ENCODE results near the gene FGD6.

Gene FGD6

DNA sequence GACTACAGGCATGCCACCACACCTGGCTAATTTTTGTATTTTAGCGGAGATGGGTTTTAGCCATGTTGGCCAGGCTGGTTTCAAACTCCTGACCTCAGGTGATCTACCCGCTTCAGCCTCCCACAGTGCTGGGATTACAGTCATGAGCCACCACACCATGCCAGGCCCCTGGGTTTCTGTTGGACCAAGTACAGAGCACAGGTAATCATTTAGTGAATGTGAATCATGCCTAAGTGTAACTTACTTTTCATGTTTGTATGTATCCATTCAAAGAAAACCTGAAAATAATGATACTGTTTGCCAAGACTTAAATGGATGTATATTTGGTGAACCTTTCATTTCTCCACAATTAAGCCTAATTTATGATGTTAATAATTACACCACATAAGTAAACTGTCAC is 65.9 kb downstream of the FGD6 start:
- H4K91ac ChIP-seq (ENCODE audit: low read depth, low read length, poor library complexity): no peak overlapping the region
- no peak overlapping the region for H2AK5ac ChIP-seq (ENCODE audit: low read depth, low read length)
- no peak overlapping the region for H3K4me2 ChIP-seq (ENCODE audit: insufficient read depth, low read length, poor library complexity, severe bottlenecking)
- no peak overlapping the region for H3K14ac ChIP-seq (ENCODE audit: low read length)
- H2BK12ac ChIP-seq (ENCODE audit: low read length): no peak overlapping the region
- H3K23ac ChIP-seq (ENCODE audit: low read depth, low read length, poor library complexity): no peak overlapping the region
- H3K79me1 ChIP-seq (ENCODE audit: low read depth, low read length): no peaks in the 10 kb centered on the region
- no CpG with 5 or more reads among the region's 2 CpGs for WGBS, 2 donors (ENCODE audit: extremely low coverage in 2 of 2, insufficient read length in 2 of 2, insufficient replicate concordance in 1 of 2)
- DNase-seq (ENCODE audit: low spot score): no peak
- no peak overlapping the region for H4K8ac ChIP-seq (ENCODE audit: low read depth, low read length)
- no peak overlapping the region for H3K9ac ChIP-seq (ENCODE audit: low read depth, low read length, poor library complexity)
- H3K4me1 ChIP-seq (ENCODE audit: control insufficient read depth in 2 of 2, insufficient read depth in 1 of 2, low read depth in 1 of 2, low read length in 2 of 2): peaks cover 5 to 17% of the 10 kb centered on the region in 2 donors
- H3K4me3 ChIP-seq (ENCODE audit: low read length in 2 of 2): no peak overlapping the region
- no peak overlapping the region for H2AFZ ChIP-seq (ENCODE audit: low read length)
- H3K27me3 ChIP-seq (ENCODE audit: control insufficient read depth in 3 of 3, insufficient read depth in 3 of 3, low read depth in 1 of 3, low read length in 3 of 3): no peaks in the 10 kb centered on the region
- H3K27ac ChIP-seq (replicated peaks; ENCODE audit: low read length): no peak overlapping the region
- H2BK120ac ChIP-seq (ENCODE audit: low read depth, low read length): no peak overlapping the region
- H3K4ac ChIP-seq (ENCODE audit: low read length): no peak overlapping the region
- H2BK5ac ChIP-seq (ENCODE audit: low read length): no peak overlapping the region
- H3K9me3 ChIP-seq (replicated peaks in 1 of 2; ENCODE audit: control insufficient read depth in 2 of 2, insufficient read depth in 1 of 2, low read depth in 1 of 2, low read length in 2 of 2): no peaks in the 10 kb centered on the region
- H3K18ac ChIP-seq (ENCODE audit: low read length): no peak overlapping the region
- H3K36me3 ChIP-seq (replicated peaks in 1 of 2; ENCODE audit: control insufficient read depth in 2 of 2, insufficient read depth in 2 of 2, low read length in 2 of 2): peaks cover 2 to 25% of the 10 kb centered on the region in 2 donors
- no peak overlapping the region for H2BK15ac ChIP-seq (ENCODE audit: low read length)

DNA sequence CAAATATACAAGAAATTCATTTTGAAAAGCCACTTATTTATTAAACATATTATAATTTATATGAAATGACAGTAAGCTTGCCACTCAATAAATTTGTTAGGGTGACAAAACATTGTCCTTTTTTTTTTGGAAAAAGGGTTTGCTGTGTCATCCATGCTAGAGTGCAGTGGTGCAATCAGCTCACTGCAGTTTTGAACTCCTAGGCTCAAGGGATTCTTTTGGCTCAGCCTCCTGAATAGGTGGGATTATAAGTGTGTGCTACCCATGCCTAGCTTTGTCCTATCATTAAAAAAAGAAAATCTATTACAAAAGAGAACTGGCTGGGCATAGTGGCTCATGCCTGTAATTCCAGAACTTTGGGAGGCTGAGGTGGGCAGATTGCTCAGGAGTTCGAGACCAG is 66.8 kb downstream of the FGD6 start:
- Histone ChIP-seq H2BK12ac (ENCODE audit: low read length) (no peak overlapping the region), H3K4me1 (ENCODE audit: control insufficient read depth in 2 of 2, insufficient read depth in 1 of 2, low read depth in 1 of 2, low read length in 2 of 2) (peaks cover 5 to 19% of the 10 kb centered on the region in 2 donors), H3K36me3 (replicated peaks in 1 of 2; ENCODE audit: control insufficient read depth in 2 of 2, insufficient read depth in 2 of 2, low read length in 2 of 2) (peaks cover 2 to 28% of the 10 kb centered on the region in 2 donors), H2AK5ac (ENCODE audit: low read depth, low read length) (no peak overlapping the region), H4K91ac (ENCODE audit: low read depth, low read length, poor library complexity) (no peak overlapping the region), H3K79me1 (ENCODE audit: low read depth, low read length) (no peaks in the 10 kb centered on the region), H2BK5ac (ENCODE audit: low read length) (no peak overlapping the region), H3K27ac (replicated peaks; ENCODE audit: low read length) (no peak overlapping the region), H2BK120ac (ENCODE audit: low read depth, low read length) (no peak overlapping the region), H3K18ac (ENCODE audit: low read length) (no peak overlapping the region), H2BK15ac (ENCODE audit: low read length) (no peak overlapping the region), H3K23ac (ENCODE audit: low read depth, low read length, poor library complexity) (no peak overlapping the region), H3K14ac (ENCODE audit: low read length) (no peak overlapping the region), H3K4me3 (ENCODE audit: low read length in 2 of 2) (no peak overlapping the region), H3K4ac (ENCODE audit: low read length) (no peak overlapping the region), H4K8ac (ENCODE audit: low read depth, low read length) (no peak overlapping the region), H3K9ac (ENCODE audit: low read depth, low read length, poor library complexity) (no peak overlapping the region), H2AFZ (ENCODE audit: low read length) (no peak overlapping the region), H3K4me2 (ENCODE audit: insufficient read depth, low read length, poor library complexity, severe bottlenecking) (no peak overlapping the region), H3K27me3 (ENCODE audit: control insufficient read depth in 3 of 3, insufficient read depth in 3 of 3, low read depth in 1 of 3, low read length in 3 of 3) (no peaks in the 10 kb centered on the region), H3K9me3 (replicated peaks in 1 of 2; ENCODE audit: control insufficient read depth in 2 of 2, insufficient read depth in 1 of 2, low read depth in 1 of 2, low read length in 2 of 2) (no peaks in the 10 kb centered on the region)
- DNase-seq (ENCODE audit: low spot score): no peak
- WGBS, 2 donors (ENCODE audit: extremely low coverage in 2 of 2, insufficient read length in 2 of 2, insufficient replicate concordance in 1 of 2): no CpG with 5 or more reads among the region's 1 CpG

DNA sequence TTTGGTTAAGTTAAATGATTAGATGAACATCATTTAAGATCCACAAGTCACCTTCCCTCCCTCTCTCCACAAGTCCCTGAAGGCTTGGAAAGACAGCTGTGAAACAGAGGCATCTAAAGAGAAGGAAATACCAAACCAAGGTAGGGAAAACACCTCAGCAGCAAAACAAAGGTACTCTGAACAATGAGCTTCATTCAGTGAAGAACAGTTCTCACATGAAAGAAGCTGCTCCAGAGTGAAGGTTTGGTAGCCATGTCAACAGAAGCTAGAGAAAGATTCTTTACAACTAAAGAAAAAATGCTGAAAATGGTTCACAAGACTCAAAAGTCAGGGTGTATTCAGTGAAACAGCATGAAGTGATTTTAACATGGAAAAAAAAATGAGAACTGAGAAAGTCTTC is 69.4 kb downstream of the FGD6 start:
- Histone ChIP-seq H4K8ac (ENCODE audit: low read depth, low read length) (no peak overlapping the region), H3K79me1 (ENCODE audit: low read depth, low read length) (no peaks in the 10 kb centered on the region), H2AK5ac (ENCODE audit: low read depth, low read length) (no peak overlapping the region), H3K27me3 (ENCODE audit: control insufficient read depth in 3 of 3, insufficient read depth in 3 of 3, low read depth in 1 of 3, low read length in 3 of 3) (no peaks in the 10 kb centered on the region), H3K18ac (ENCODE audit: low read length) (no peak overlapping the region), H3K14ac (ENCODE audit: low read length) (no peak overlapping the region), H3K9me3 (replicated peaks in 1 of 2; ENCODE audit: control insufficient read depth in 2 of 2, insufficient read depth in 1 of 2, low read depth in 1 of 2, low read length in 2 of 2) (no peaks in the 10 kb centered on the region), H4K91ac (ENCODE audit: low read depth, low read length, poor library complexity) (no peak overlapping the region), H3K4me3 (ENCODE audit: low read length in 2 of 2) (no peak overlapping the region), H2AFZ (ENCODE audit: low read length) (no peak overlapping the region), H3K36me3 (replicated peaks in 1 of 2; ENCODE audit: control insufficient read depth in 2 of 2, insufficient read depth in 2 of 2, low read length in 2 of 2) (peaks cover 0 to 25% of the 10 kb centered on the region in 2 donors), H2BK12ac (ENCODE audit: low read length) (no peak overlapping the region), H3K4me2 (ENCODE audit: insufficient read depth, low read length, poor library complexity, severe bottlenecking) (no peak overlapping the region), H3K23ac (ENCODE audit: low read depth, low read length, poor library complexity) (no peak overlapping the region), H3K4me1 (ENCODE audit: control insufficient read depth in 2 of 2, insufficient read depth in 1 of 2, low read depth in 1 of 2, low read length in 2 of 2) (peaks cover 5 to 28% of the 10 kb centered on the region in 2 donors), H3K27ac (replicated peaks; ENCODE audit: low read length) (peak overlapping the region; percentile 25), H3K9ac (ENCODE audit: low read depth, low read length, poor library complexity) (no peak overlapping the region), H2BK5ac (ENCODE audit: low read length) (no peak overlapping the region), H2BK15ac (ENCODE audit: low read length) (no peak overlapping the region), H2BK120ac (ENCODE audit: low read depth, low read length) (no peak overlapping the region), H3K4ac (ENCODE audit: low read length) (no peak overlapping the region)
- no peak for DNase-seq (ENCODE audit: low spot score)

DNA sequence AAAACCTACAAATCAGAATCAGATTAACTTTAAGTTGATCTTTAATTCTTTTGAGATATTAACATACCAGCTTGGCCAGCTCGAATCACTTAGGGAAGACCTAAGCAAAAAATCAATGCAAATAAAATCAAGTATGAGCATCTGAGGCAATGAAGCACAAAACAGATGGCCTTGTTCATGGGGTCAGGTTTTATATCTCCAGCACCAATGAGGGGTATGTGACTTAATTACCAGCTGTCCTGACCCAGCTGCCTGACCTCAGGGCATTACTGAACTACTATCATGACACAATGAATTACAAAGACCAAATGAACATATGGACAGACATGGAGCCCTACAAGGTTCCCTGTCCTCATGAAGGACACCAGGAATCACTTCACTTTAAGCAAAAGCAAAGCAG is 70.5 kb downstream of the FGD6 start:
- no peak overlapping the region for H2AK5ac ChIP-seq (ENCODE audit: low read depth, low read length)
- H3K4ac ChIP-seq (ENCODE audit: low read length): no peak overlapping the region
- H2AFZ ChIP-seq (ENCODE audit: low read length): no peak overlapping the region
- WGBS, 2 donors (ENCODE audit: extremely low coverage in 2 of 2, insufficient read length in 2 of 2, insufficient replicate concordance in 1 of 2): no CpG with 5 or more reads among the region's 1 CpG
- DNase-seq (ENCODE audit: low spot score): no peak
- no peak overlapping the region for H2BK12ac ChIP-seq (ENCODE audit: low read length)
- no peak overlapping the region for H2BK15ac ChIP-seq (ENCODE audit: low read length)
- no peaks in the 10 kb centered on the region for H3K9me3 ChIP-seq (replicated peaks in 1 of 2; ENCODE audit: control insufficient read depth in 2 of 2, insufficient read depth in 1 of 2, low read depth in 1 of 2, low read length in 2 of 2)
- peaks cover 5 to 28% of the 10 kb centered on the region in 2 donors for H3K4me1 ChIP-seq (ENCODE audit: control insufficient read depth in 2 of 2, insufficient read depth in 1 of 2, low read depth in 1 of 2, low read length in 2 of 2)
- no peak overlapping the region for H2BK5ac ChIP-seq (ENCODE audit: low read length)
- H3K27ac ChIP-seq (replicated peaks; ENCODE audit: low read length): no peak overlapping the region
- H3K79me1 ChIP-seq (ENCODE audit: low read depth, low read length): no peaks in the 10 kb centered on the region
- H3K27me3 ChIP-seq (ENCODE audit: control insufficient read depth in 3 of 3, insufficient read depth in 3 of 3, low read depth in 1 of 3, low read length in 3 of 3): no peaks in the 10 kb centered on the region
- no peak overlapping the region for H3K9ac ChIP-seq (ENCODE audit: low read depth, low read length, poor library complexity)
- no peak overlapping the region for H3K23ac ChIP-seq (ENCODE audit: low read depth, low read length, poor library complexity)
- H3K18ac ChIP-seq (ENCODE audit: low read length): no peak overlapping the region
- no peak overlapping the region for H3K4me3 ChIP-seq (ENCODE audit: low read length in 2 of 2)
- no peak overlapping the region for H3K4me2 ChIP-seq (ENCODE audit: insufficient read depth, low read length, poor library complexity, severe bottlenecking)
- no peak overlapping the region for H4K8ac ChIP-seq (ENCODE audit: low read depth, low read length)
- H4K91ac ChIP-seq (ENCODE audit: low read depth, low read length, poor library complexity): no peak overlapping the region
- peaks cover 0 to 19% of the 10 kb centered on the region in 2 donors for H3K36me3 ChIP-seq (replicated peaks in 1 of 2; ENCODE audit: control insufficient read depth in 2 of 2, insufficient read depth in 2 of 2, low read length in 2 of 2)
- no peak overlapping the region for H3K14ac ChIP-seq (ENCODE audit: low read length)
- H2BK120ac ChIP-seq (ENCODE audit: low read depth, low read length): no peak overlapping the region

Measured in neuronal stem cell (in vitro differentiated cells).